Liver (tissue), 9 donors: Measurements from ENCODE around the gene ZNF891. TPM values are rescaled to one million over a fixed set of nuclear protein-coding genes. Genes with fewer than 3 reads are reported as not detected.

Experiments
- DNase-seq: peaks from one replicate; pipeline ENCODE4 v3.0.0-alpha.2; 2017; ENCODE audit warnings: low spot score
- H3K27ac ChIP-seq, 2 donors: one replicate each; pipeline ENCODE4 v1.7.0; 2013; ENCODE audit warnings: inconsistent platforms in 2 of 2, low read length in 2 of 2, control low read depth in 1 of 2, low read depth in 1 of 2, mild to moderate bottlenecking in 1 of 2
- H3K27me3 ChIP-seq, 4 donors: one replicate each; pipeline versions ENCODE4 v1.6.1 to v1.7.0; 2013; ENCODE audit warnings: low read length in 3 of 4, inconsistent platforms in 1 of 4, mild to moderate bottlenecking in 1 of 4, moderate library complexity in 1 of 4; ENCODE audit not compliant: control insufficient read depth in 4 of 4, insufficient read depth in 4 of 4
- H3K36me3 ChIP-seq, 4 donors: one replicate each; pipeline versions ENCODE4 v1.6.1 to v1.7.0; 2013; ENCODE audit warnings: low read length in 3 of 4, mild to moderate bottlenecking in 3 of 4, low read depth in 1 of 4, moderate library complexity in 1 of 4; ENCODE audit not compliant: control insufficient read depth in 4 of 4, insufficient read depth in 3 of 4
- H3K4me1 ChIP-seq, 4 donors: one replicate each; pipeline versions ENCODE4 v1.6.1 to v1.7.0; 2013; ENCODE audit warnings: low read length in 3 of 4, mild to moderate bottlenecking in 3 of 4, moderate library complexity in 1 of 4; ENCODE audit not compliant: control insufficient read depth in 4 of 4, insufficient read depth in 4 of 4
- H3K4me3 ChIP-seq, 3 donors: one replicate each; pipeline versions ENCODE4 v1.6.1 to v1.7.0; 2013; ENCODE audit warnings: low read length in 3 of 3, control low read depth in 1 of 3, low read depth in 1 of 3, mild to moderate bottlenecking in 1 of 3
- H3K9ac ChIP-seq, 2 donors: one replicate each; pipeline ENCODE4 v1.7.0; 2013; ENCODE audit warnings: low read length in 2 of 2, mild to moderate bottlenecking in 2 of 2, moderate library complexity in 2 of 2, control low read depth in 1 of 2, low read depth in 1 of 2
- H3K9me3 ChIP-seq, 4 donors: one replicate each; pipeline versions ENCODE4 v1.6.1 to v1.7.0; 2013; ENCODE audit warnings: low read length in 3 of 4; ENCODE audit not compliant: control insufficient read depth in 4 of 4
- EGR1 ChIP-seq, 2 donors: IDR thresholded peaks; 2 replicates each; pipeline ENCODE4 v1.6.1; 2016 to 2018; ENCODE audit warnings: antibody characterized with exemption in 2 of 2, low read depth in 2 of 2
- FOXA1 ChIP-seq: IDR thresholded peaks from 2 replicates; pipeline ENCODE4 v1.6.1; 2016; ENCODE audit warnings: antibody characterized with exemption
- FOXA2 ChIP-seq: IDR thresholded peaks from 2 replicates; pipeline ENCODE4 v1.6.1; 2016; ENCODE audit warnings: antibody characterized with exemption
- GABPA ChIP-seq, 2 donors: IDR thresholded peaks in 1 of 2; conservative IDR thresholded peaks in 1 of 2; 2 replicates each; pipeline ENCODE4 v1.6.1; 2016; ENCODE audit warnings: antibody characterized with exemption in 2 of 2, mild to moderate bottlenecking in 1 of 2, moderate library complexity in 1 of 2
- HNF4G ChIP-seq: IDR thresholded peaks from 2 replicates; pipeline ENCODE4 v1.6.1; 2016; ENCODE audit warnings: antibody characterized with exemption
- JUND ChIP-seq, 2 donors: IDR thresholded peaks; 2 replicates each; pipeline ENCODE4 v1.6.1; 2016; ENCODE audit warnings: antibody characterized with exemption in 2 of 2
- RAD21 ChIP-seq, 2 donors: IDR thresholded peaks; 2 replicates each; pipeline ENCODE4 v1.6.1; 2016; ENCODE audit warnings: antibody characterized with exemption in 2 of 2, mild to moderate bottlenecking in 2 of 2
- RXRA ChIP-seq, 2 donors: IDR thresholded peaks; 2 replicates each; pipeline ENCODE4 v1.6.1; 2017 to 2018; ENCODE audit warnings: antibody characterized with exemption in 2 of 2, mild to moderate bottlenecking in 1 of 2
- SP1 ChIP-seq: IDR thresholded peaks from 2 replicates; pipeline ENCODE4 v1.6.1; 2018; ENCODE audit warnings: antibody characterized with exemption, mild to moderate bottlenecking
- TAF1 ChIP-seq: conservative IDR thresholded peaks from 2 replicates; pipeline ENCODE4 v1.6.1; 2016; ENCODE audit warnings: antibody characterized with exemption, mild to moderate bottlenecking
- YY1 ChIP-seq: IDR thresholded peaks from 2 replicates; pipeline ENCODE4 v1.6.1; 2016; ENCODE audit warnings: antibody characterized with exemption, mild to moderate bottlenecking
- WGBS: extraction: QIAGEN DNeasy Blood & Tissue Kit; methylation state at CpG from one replicate; pipeline ENCODE4 v1.1.7; 2013; 5-methylcytosine and 5-hydroxymethylcytosine counted together
- polyA plus RNA-seq, 2 donors: library from polyadenylated mRNA; stranded (reverse) in 1 of 2; unstranded in 1 of 2; fragments of 200-250 nt in 1 of 2; fragments of >200 nt in 1 of 2; fragmentation: Nextera tagmentation in 1 of 2; extraction: Ambion mirVana in 1 of 2; gene quantifications; one replicate each; pipeline versions ENCODE4 v1.2.1 to v1.2.3, GENCODE V29; 2013 to 2015
- total RNA-seq, 2 donors: library from RNA; depleted of rRNA; stranded (reverse); fragments of >200 nt; gene quantifications; one replicate each; pipeline ENCODE4 v1.2.3, GENCODE V29; 2014
- TF ChIP-seq, protein P1 (sequence below): fragments of 150-350 bp; IDR thresholded peaks from 2 replicates; pipeline ENCODE4 v1.5.1; 2017; ENCODE audit warnings: improper control_type of control experiment, low read depth, low read length; ENCODE audit not compliant: missing input control
- TF ChIP-seq, protein P2 (sequence below): IDR thresholded peaks from 2 replicates; pipeline ENCODE4 v1.6.1; 2016; ENCODE audit warnings: antibody characterized with exemption, mild to moderate bottlenecking
- TF ChIP-seq, protein P3 (sequence below): IDR thresholded peaks from 2 replicates; pipeline ENCODE4 v1.6.1; 2016; ENCODE audit warnings: antibody characterized with exemption
- TF ChIP-seq, protein P4 (sequence below): IDR thresholded peaks from 2 replicates; pipeline ENCODE4 v1.6.1; 2016; ENCODE audit warnings: antibody characterized with exemption
- TF ChIP-seq, protein P5 (sequence below): IDR thresholded peaks from 2 replicates; pipeline ENCODE4 v1.6.1; 2016; ENCODE audit warnings: antibody characterized with exemption
- donor health status: healthy.
- donor health status: healthy.
- donor health status: healthy.
- donor health status: healthy.
- donor health status: healthy.

ZNF891 gene
- total and polyA plus RNA-seq, 4 donors: 0.13 to 1.3 (median 0.45) TPM

DNA sequence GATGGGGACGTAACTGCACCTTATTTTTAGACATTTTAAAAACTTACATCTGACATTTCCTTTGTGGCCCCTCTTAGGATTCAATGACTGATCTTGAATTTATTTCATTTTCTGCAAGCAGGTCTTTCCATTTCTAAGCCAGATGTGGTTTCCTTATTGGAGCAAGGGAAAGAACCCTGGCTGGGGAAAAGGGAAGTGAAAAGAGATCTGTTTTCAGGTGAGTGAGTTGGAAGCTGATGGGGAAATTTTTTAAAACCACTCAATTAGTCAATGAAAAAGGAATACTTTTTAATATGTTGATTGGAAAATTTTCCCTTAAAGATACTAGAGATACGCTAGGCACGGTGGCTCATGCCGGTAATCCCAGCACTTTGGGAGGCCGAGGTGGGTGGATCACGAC, 46.7 kb downstream of the ZNF891 start:
- H3K27ac ChIP-seq: no peak overlapping the region
- H3K27me3 ChIP-seq: no peaks in the 10 kb centered on the region
- no peak for DNase-seq
- WGBS: 98% methylated on average over 6 of the region's 6 CpGs
- peak overlapping the region in 2 of 3 donors; percentile 44 to 95 for H3K4me3 ChIP-seq
- TF ChIP-seq GABPA (IDR thresholded peaks at IDR 0.05 in 1 of 2, conservative IDR thresholded peaks at IDR 0.05 in 1 of 2) (no peak), RXRA (IDR thresholded peaks at IDR 0.05) (no peak), JUND (IDR thresholded peaks at IDR 0.05) (no peak), YY1 (no peak), EGR1 (IDR thresholded peaks at IDR 0.05; ENCODE audit: low read depth in 2 of 2) (no peak), FOXA2 (no peak), TAF1 (no peak)
- TF ChIP-seq, protein P1, sequence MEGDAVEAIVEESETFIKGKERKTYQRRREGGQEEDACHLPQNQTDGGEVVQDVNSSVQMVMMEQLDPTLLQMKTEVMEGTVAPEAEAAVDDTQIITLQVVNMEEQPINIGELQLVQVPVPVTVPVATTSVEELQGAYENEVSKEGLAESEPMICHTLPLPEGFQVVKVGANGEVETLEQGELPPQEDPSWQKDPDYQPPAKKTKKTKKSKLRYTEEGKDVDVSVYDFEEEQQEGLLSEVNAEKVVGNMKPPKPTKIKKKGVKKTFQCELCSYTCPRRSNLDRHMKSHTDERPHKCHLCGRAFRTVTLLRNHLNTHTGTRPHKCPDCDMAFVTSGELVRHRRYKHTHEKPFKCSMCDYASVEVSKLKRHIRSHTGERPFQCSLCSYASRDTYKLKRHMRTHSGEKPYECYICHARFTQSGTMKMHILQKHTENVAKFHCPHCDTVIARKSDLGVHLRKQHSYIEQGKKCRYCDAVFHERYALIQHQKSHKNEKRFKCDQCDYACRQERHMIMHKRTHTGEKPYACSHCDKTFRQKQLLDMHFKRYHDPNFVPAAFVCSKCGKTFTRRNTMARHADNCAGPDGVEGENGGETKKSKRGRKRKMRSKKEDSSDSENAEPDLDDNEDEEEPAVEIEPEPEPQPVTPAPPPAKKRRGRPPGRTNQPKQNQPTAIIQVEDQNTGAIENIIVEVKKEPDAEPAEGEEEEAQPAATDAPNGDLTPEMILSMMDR: no peak
- TF ChIP-seq, protein P2, sequence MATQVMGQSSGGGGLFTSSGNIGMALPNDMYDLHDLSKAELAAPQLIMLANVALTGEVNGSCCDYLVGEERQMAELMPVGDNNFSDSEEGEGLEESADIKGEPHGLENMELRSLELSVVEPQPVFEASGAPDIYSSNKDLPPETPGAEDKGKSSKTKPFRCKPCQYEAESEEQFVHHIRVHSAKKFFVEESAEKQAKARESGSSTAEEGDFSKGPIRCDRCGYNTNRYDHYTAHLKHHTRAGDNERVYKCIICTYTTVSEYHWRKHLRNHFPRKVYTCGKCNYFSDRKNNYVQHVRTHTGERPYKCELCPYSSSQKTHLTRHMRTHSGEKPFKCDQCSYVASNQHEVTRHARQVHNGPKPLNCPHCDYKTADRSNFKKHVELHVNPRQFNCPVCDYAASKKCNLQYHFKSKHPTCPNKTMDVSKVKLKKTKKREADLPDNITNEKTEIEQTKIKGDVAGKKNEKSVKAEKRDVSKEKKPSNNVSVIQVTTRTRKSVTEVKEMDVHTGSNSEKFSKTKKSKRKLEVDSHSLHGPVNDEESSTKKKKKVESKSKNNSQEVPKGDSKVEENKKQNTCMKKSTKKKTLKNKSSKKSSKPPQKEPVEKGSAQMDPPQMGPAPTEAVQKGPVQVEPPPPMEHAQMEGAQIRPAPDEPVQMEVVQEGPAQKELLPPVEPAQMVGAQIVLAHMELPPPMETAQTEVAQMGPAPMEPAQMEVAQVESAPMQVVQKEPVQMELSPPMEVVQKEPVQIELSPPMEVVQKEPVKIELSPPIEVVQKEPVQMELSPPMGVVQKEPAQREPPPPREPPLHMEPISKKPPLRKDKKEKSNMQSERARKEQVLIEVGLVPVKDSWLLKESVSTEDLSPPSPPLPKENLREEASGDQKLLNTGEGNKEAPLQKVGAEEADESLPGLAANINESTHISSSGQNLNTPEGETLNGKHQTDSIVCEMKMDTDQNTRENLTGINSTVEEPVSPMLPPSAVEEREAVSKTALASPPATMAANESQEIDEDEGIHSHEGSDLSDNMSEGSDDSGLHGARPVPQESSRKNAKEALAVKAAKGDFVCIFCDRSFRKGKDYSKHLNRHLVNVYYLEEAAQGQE: no peak
- peaks cover 2 to 11% (median 7%) of the 10 kb centered on the region in 4 donors for H3K4me1 ChIP-seq
- H3K36me3 ChIP-seq: peaks cover 19 to 60% (median 56%) of the 10 kb centered on the region in 4 donors
- peaks cover 35 to 65% (median 46%) of the 10 kb centered on the region in 4 donors for H3K9me3 ChIP-seq
- H3K9ac ChIP-seq: no peak overlapping the region

DNA sequence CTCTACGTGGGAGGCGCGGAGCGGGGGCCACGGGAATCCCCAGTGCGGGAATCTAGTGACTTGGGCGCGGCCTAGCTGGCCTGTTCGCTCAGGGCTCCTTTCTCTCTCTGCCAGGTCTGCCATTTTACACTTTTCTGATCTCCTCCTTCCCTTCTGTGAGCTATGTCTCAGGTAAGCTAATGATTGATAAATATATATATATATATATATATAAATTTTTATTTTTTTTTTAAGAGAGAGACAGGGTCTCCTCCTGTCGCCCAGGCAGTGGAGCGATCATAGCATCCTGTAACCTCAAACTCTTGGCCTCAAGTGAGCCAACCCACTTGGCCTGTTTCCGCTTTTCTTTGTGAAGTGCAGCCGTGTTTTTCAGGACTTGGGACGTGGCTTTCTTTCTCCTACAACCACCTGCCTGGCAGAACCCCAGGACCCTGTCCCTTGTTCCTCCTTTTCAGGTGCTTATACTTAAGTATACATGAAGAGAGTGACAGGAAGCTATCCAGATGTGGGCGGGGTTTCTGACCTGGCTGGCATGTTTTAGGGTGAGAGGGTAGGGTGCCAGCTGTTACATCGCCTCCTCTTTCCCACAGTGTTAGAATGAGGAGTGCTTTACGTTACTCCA, 48.8 kb downstream of the ZNF891 start:
- TF ChIP-seq, protein P3, sequence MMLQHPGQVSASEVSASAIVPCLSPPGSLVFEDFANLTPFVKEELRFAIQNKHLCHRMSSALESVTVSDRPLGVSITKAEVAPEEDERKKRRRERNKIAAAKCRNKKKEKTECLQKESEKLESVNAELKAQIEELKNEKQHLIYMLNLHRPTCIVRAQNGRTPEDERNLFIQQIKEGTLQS: no peak
- TF ChIP-seq RAD21 (IDR thresholded peaks at IDR 0.05) (no peak), SP1 (no peak), HNF4G (no peak), FOXA2 (no peak), FOXA1 (no peak), JUND (IDR thresholded peaks at IDR 0.05) (no peak), TAF1 (no peak), GABPA (IDR thresholded peaks at IDR 0.05 in 1 of 2, conservative IDR thresholded peaks at IDR 0.05 in 1 of 2) (no peak)
- TF ChIP-seq, protein P4, sequence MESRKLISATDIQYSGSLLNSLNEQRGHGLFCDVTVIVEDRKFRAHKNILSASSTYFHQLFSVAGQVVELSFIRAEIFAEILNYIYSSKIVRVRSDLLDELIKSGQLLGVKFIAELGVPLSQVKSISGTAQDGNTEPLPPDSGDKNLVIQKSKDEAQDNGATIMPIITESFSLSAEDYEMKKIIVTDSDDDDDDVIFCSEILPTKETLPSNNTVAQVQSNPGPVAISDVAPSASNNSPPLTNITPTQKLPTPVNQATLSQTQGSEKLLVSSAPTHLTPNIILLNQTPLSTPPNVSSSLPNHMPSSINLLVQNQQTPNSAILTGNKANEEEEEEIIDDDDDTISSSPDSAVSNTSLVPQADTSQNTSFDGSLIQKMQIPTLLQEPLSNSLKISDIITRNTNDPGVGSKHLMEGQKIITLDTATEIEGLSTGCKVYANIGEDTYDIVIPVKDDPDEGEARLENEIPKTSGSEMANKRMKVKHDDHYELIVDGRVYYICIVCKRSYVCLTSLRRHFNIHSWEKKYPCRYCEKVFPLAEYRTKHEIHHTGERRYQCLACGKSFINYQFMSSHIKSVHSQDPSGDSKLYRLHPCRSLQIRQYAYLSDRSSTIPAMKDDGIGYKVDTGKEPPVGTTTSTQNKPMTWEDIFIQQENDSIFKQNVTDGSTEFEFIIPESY: no peak
- TF ChIP-seq, protein P2: no peak
- TF ChIP-seq, protein P5, sequence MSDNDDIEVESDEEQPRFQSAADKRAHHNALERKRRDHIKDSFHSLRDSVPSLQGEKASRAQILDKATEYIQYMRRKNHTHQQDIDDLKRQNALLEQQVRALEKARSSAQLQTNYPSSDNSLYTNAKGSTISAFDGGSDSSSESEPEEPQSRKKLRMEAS: no peak
- TF ChIP-seq, protein P1: no peak
- 26% methylated on average over 17 of the region's 17 CpGs for WGBS
- Histone ChIP-seq H3K4me1 (peaks cover 2 to 11% (median 7%) of the 10 kb centered on the region in 4 donors), H3K27ac (peak overlapping the region; percentile 99 to 100), H3K9me3 (peaks cover 39 to 62% (median 46%) of the 10 kb centered on the region in 4 donors), H3K36me3 (peaks cover 17 to 42% (median 37%) of the 10 kb centered on the region in 4 donors), H3K4me3 (peak overlapping the region; percentile 88 to 95 (median 90)), H3K9ac (peak overlapping the region; percentile 45 to 86), H3K27me3 (no peaks in the 10 kb centered on the region)
- no peak for DNase-seq
